ENCODE results near the gene SPP1.

DNA sequence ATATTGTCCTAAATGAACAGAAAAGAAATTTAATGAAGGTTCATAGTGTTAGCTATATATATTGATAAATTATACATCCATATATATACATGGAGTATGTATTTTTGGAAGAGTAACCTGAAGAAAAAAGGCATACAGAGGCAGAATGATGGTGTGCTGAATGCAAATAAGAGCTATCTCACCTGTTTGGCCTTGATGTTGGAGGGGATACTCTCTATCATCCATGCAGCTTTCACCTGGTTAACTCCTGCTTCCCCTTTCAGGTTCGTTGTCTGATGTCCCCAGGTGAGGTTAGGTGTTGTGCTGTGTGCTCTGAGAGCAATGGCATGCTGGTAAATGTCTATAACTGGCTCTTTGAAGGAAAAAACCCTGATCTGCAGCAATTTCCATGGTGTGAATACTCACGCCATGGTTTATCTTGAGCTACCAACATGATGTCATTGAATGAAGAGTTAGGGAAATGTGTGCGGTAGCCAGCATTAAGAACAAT, 31.8 kb upstream of the SPP1 start:
- TF ChIP-seq, protein P1, sequence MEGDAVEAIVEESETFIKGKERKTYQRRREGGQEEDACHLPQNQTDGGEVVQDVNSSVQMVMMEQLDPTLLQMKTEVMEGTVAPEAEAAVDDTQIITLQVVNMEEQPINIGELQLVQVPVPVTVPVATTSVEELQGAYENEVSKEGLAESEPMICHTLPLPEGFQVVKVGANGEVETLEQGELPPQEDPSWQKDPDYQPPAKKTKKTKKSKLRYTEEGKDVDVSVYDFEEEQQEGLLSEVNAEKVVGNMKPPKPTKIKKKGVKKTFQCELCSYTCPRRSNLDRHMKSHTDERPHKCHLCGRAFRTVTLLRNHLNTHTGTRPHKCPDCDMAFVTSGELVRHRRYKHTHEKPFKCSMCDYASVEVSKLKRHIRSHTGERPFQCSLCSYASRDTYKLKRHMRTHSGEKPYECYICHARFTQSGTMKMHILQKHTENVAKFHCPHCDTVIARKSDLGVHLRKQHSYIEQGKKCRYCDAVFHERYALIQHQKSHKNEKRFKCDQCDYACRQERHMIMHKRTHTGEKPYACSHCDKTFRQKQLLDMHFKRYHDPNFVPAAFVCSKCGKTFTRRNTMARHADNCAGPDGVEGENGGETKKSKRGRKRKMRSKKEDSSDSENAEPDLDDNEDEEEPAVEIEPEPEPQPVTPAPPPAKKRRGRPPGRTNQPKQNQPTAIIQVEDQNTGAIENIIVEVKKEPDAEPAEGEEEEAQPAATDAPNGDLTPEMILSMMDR (IDR thresholded peaks at IDR 0.05): no peak
- TF ChIP-seq POLR2A (IDR thresholded peaks at IDR 0.05): no peak
